Mucosa of descending colon (tissue), 3 donors: Measurements from ENCODE around the gene GUCY1B1. TPM values are rescaled to one million over a fixed set of nuclear protein-coding genes. Genes with fewer than 3 reads are reported as not detected.

Source experiments
- ATAC-seq: fragments of 200-7000 bp; cut with Tn5 transposase; one replicate; pipeline ENCODE4 v1.9.1; 2020; ENCODE audit warnings: mild to moderate bottlenecking, moderate library complexity
- DNase-seq, 3 donors: peaks; one replicate each; pipeline ENCODE4 v3.0.0-alpha.2; 2020
- H3K36me3 ChIP-seq: fragments of 200-600 bp; one replicate; pipeline ENCODE4 v1.8.0; 2021; ENCODE audit warnings: low read depth, mild to moderate bottlenecking
- H3K4me1 ChIP-seq: fragments of 200-600 bp; one replicate; pipeline ENCODE4 v1.8.0; 2021; ENCODE audit warnings: low read depth, mild to moderate bottlenecking
- H3K4me3 ChIP-seq: fragments of 200-600 bp; one replicate; pipeline ENCODE4 v1.8.0; 2021; ENCODE audit warnings: mild to moderate bottlenecking
- H3K9me3 ChIP-seq: fragments of 200-600 bp; one replicate; pipeline ENCODE4 v1.8.0; 2021; ENCODE audit warnings: mild to moderate bottlenecking
- CTCF ChIP-seq: fragments of 200-600 bp; IDR thresholded peaks from one replicate; pipeline ENCODE4 v1.8.0; 2022; ENCODE audit warnings: antibody characterized with exemption, mild to moderate bottlenecking
- intact Hi-C, 2 donors: fragments of 100-400 bp; cut with DNase I in 1 of 2; cut with micrococcal nuclease in 1 of 2; formaldehyde crosslinking; loops; one replicate each; pipeline versions ENCODE4 v1.11.0 to v1.11.1; 2022; cut with DNase I, micrococcal nuclease
- total RNA-seq, 3 donors: library from RNA; stranded (reverse); fragmentation: NEBNext Ultra II Directional in 2 of 3; extraction: Animal tissue kit (Norgen Biotek cat#: 25700) in 2 of 3; gene quantifications; one replicate each; pipeline versions ENCODE4 v1.2.1 to v1.2.4, GENCODE V29; 2021 to 2023
- donor health status: DM: no; HTN: no; CAD: no; lungs with moderate emphysema.
- donor health status: DM: no; HTN: no; CAD: no.
- donor health status: DM: no; HTN: yes; CAD: no.

GUCY1B1 gene
- total RNA-seq, 3 donors from 2014 or later, result 1.9 to 42.1 (median 6.2) TPM

- no peak for DNase-seq
- intact Hi-C loops, result no loop called here
Measured at GRCh38 chr4:155777971-155778735, 19.3 kb downstream of the GUCY1B1 start.

GRCh38 chr4:155780775-155781174, 22.0 kb downstream of the GUCY1B1 start:
- H3K9me3 ChIP-seq, result no peaks in the 10 kb centered on the region
- DNase-seq, result no peak
- no peak for ATAC-seq
- intact Hi-C loops, result loop anchor here in 1 of 2 donors (10.0 kb wide), 2 partner anchors 96 to 366 kb away; no protein-coding TSS in a partner anchor
- TF ChIP-seq CTCF, result no peak
- H3K4me3 ChIP-seq, result no peak overlapping the region
- no peaks in the 10 kb centered on the region for H3K4me1 ChIP-seq
- no peaks in the 10 kb centered on the region for H3K36me3 ChIP-seq

More at GRCh38 chr4:155777971-155778735, 19.3 kb downstream of the GUCY1B1 start:
- H3K4me3 ChIP-seq, result no peak overlapping the region
- ATAC-seq, result no peak
- H3K9me3 ChIP-seq, result no peaks in the 10 kb centered on the region
- H3K4me1 ChIP-seq, result no peaks in the 10 kb centered on the region
- TF ChIP-seq CTCF, result no peak
- no peaks in the 10 kb centered on the region for H3K36me3 ChIP-seq

GRCh38 chr4:155781249-155781831, 22.5 kb downstream of the GUCY1B1 start:
- ATAC-seq, result no peak
- Histone ChIP-seq H3K9me3 (no peaks in the 10 kb centered on the region), H3K36me3 (no peaks in the 10 kb centered on the region), H3K4me1 (no peaks in the 10 kb centered on the region), H3K4me3 (no peak overlapping the region)
- intact Hi-C loops, result loop anchor here in 1 of 2 donors (10.0 kb wide), 2 partner anchors 97 to 367 kb away; no protein-coding TSS in a partner anchor
- TF ChIP-seq CTCF, result no peak
- DNase-seq, result no peak

- ATAC-seq, result no peak
- no peaks in the 10 kb centered on the region for H3K4me1 ChIP-seq
- H3K4me3 ChIP-seq, result no peak overlapping the region
- intact Hi-C loops, result loop anchor here in 1 of 2 donors (10.0 kb wide), 2 partner anchors 100 to 370 kb away; no protein-coding TSS in a partner anchor
- no peak for TF ChIP-seq CTCF
- no peaks in the 10 kb centered on the region for H3K9me3 ChIP-seq
- DNase-seq, result no peak
- H3K36me3 ChIP-seq, result no peaks in the 10 kb centered on the region
Measured at GRCh38 chr4:155784637-155785036, 25.8 kb downstream of the GUCY1B1 start.

GRCh38 chr4:155785828-155786227, 27.0 kb downstream of the GUCY1B1 start:
- ATAC-seq, result no peak

More at GRCh38 chr4:155785828-155786227, 27.0 kb downstream of the GUCY1B1 start:
- Histone ChIP-seq H3K9me3 (no peaks in the 10 kb centered on the region), H3K4me3 (no peak overlapping the region), H3K4me1 (no peaks in the 10 kb centered on the region), H3K36me3 (no peaks in the 10 kb centered on the region)
- intact Hi-C loops, result loop anchor here in 1 of 2 donors (10.0 kb wide), 2 partner anchors 101 to 371 kb away; no protein-coding TSS in a partner anchor
- TF ChIP-seq CTCF, result no peak
- no peak for DNase-seq
